HEK293T (cell line): ENCODE results near the gene DRAP1.

Source experiments
- FOXM1 ChIP-seq: fragments of 450-650 bp; IDR thresholded peaks from 2 replicates; pipeline ENCODE4 v1.6.1; 2017; ENCODE audit warnings: mild to moderate bottlenecking, borderline replicate concordance
- L3MBTL2 ChIP-seq: fragments of 450-650 bp; conservative IDR thresholded peaks from 2 replicates; pipeline ENCODE4 v1.6.1; 2016; ENCODE audit warnings: mild to moderate bottlenecking
- SP1 ChIP-seq: fragments of 450-650 bp; IDR thresholded peaks from 2 replicates; pipeline ENCODE4 v1.6.1; 2017
- ZNF384 ChIP-seq: fragments of 450-650 bp; IDR thresholded peaks from 2 replicates; pipeline ENCODE4 v1.6.1; 2016

DNA sequence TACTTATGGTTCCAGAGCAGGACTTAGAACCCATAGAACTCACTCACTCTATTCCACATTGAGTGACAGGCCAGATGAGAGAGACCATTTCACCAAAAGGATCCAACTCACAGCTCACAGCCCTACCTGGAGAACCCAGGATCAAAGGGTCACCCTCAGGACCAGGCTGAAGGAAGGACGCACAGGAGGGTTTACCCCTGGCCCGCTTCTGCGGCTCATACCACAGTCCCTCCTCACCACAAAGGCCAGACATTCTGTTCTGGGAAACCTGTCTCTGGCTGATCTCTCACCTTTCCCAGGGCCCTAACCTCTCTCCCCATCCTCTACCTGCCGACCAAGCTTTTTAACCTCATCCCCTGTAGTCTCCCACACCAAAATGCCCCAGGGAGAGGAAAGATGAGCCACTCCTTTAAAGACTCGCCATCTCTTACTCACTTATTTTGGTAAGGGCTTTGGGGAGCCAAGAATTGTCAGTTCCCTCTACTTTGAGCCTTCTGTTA, 23.7 kb upstream of the DRAP1 start:
- TF ChIP-seq L3MBTL2 (no peak), ZNF384 (no peak), SP1 (no peak), FOXM1 (no peak)
